OCI-LY3 (cell line): ENCODE data around the gene OOEP.

Experiments
- H2AFZ ChIP-seq: fragments of 200-600, 300-600 bp; shearing (Covaris generic); 2 replicates; pipeline ENCODE4 v1.6.0; 2014; ENCODE audit warnings: antibody characterized with exemption, low read depth, low read length
- H3K27ac ChIP-seq: fragments of 200-600, 300-600 bp; sonication (generic); 2 replicates; pipeline ENCODE4 v1.5.1; 2014; ENCODE audit warnings: mild to moderate bottlenecking, low read length, moderate library complexity, mixed read lengths
- H3K27me3 ChIP-seq: fragments of 200-600, 300-600 bp; sonication (generic); 2 replicates; pipeline ENCODE4 v1.6.1; 2014; ENCODE audit warnings: low read depth, low read length, mixed read lengths
- H3K36me3 ChIP-seq: fragments of 200-600, 300-600 bp; sonication (generic); replicated peaks from 2 replicates; pipeline ENCODE3; 2014; ENCODE audit warnings: low read depth, low read length, mixed read lengths
- H3K4me1 ChIP-seq: fragments of 300-600, 200-600 bp; sonication (generic); 2 replicates; pipeline ENCODE4 v1.6.1; 2014; ENCODE audit warnings: low read length, mixed read lengths
- H3K4me2 ChIP-seq: fragments of 200-600, 300-600 bp; sonication (generic); 2 replicates; pipeline ENCODE4 v1.6.1; 2014; ENCODE audit warnings: low read length, mixed read lengths
- H3K4me3 ChIP-seq: fragments of 300-600, 200-600 bp; sonication (generic); 2 replicates; pipeline ENCODE4 v1.5.1; 2014; ENCODE audit warnings: antibody characterized with exemption, mild to moderate bottlenecking, low read length, moderate library complexity
- H3K79me2 ChIP-seq: fragments of 300-600, 200-600 bp; shearing (Covaris generic); 2 replicates; pipeline ENCODE4 v1.6.1; 2014; ENCODE audit warnings: mild to moderate bottlenecking, low read length, mixed read lengths
- H3K9ac ChIP-seq: fragments of 300-600, 200-600 bp; shearing (Covaris generic); 2 replicates; pipeline ENCODE4 v1.6.0; 2014; ENCODE audit warnings: mild to moderate bottlenecking, low read length, moderate library complexity
- H3K9me3 ChIP-seq: fragments of 200-600, 300-600 bp; shearing (Covaris generic); 2 replicates; pipeline ENCODE4 v1.6.1; 2014; ENCODE audit warnings: low read length, mixed read lengths; ENCODE audit not compliant: insufficient read depth
- H4K20me1 ChIP-seq: fragments of 200-600, 300-600 bp; sonication (generic); 2 replicates; pipeline ENCODE4 v1.6.1; 2016; ENCODE audit warnings: low read length, mixed read lengths; ENCODE audit not compliant: insufficient read depth
- EZH2phosphoT487 ChIP-seq: fragments of 200-600 bp; shearing (Covaris generic); IDR thresholded peaks from 2 replicates; pipeline ENCODE4 v1.6.1; 2018; ENCODE audit warnings: antibody characterized with exemption, mixed run types, low read depth
- TF ChIP-seq, protein P1 (sequence below): fragments of 200-600, 300-600 bp; sonication (generic); IDR thresholded peaks from 2 replicates; pipeline ENCODE4 v1.5.1; 2014; ENCODE audit warnings: antibody characterized with exemption, low read length, low read depth

OOEP gene

GRCh38 chr6:73391675-73392074 is 22.0 kb upstream of the OOEP start:
- H3K27me3 ChIP-seq: no peaks in the 10 kb centered on the region
- no peak overlapping the region for H3K9ac ChIP-seq
- no peak overlapping the region for H2AFZ ChIP-seq
- peaks cover 5% of the 10 kb centered on the region; the same call in 1 of the 2 replicates for H3K4me1 ChIP-seq
- no peaks in the 10 kb centered on the region for H3K79me2 ChIP-seq
- H3K36me3 ChIP-seq: no peaks in the 10 kb centered on the region
- no peak overlapping the region for H3K4me2 ChIP-seq
- H4K20me1 ChIP-seq: no peaks in the 10 kb centered on the region
- no peaks in the 10 kb centered on the region for H3K9me3 ChIP-seq
- no peak overlapping the region for H3K4me3 ChIP-seq
- TF ChIP-seq, protein P1, sequence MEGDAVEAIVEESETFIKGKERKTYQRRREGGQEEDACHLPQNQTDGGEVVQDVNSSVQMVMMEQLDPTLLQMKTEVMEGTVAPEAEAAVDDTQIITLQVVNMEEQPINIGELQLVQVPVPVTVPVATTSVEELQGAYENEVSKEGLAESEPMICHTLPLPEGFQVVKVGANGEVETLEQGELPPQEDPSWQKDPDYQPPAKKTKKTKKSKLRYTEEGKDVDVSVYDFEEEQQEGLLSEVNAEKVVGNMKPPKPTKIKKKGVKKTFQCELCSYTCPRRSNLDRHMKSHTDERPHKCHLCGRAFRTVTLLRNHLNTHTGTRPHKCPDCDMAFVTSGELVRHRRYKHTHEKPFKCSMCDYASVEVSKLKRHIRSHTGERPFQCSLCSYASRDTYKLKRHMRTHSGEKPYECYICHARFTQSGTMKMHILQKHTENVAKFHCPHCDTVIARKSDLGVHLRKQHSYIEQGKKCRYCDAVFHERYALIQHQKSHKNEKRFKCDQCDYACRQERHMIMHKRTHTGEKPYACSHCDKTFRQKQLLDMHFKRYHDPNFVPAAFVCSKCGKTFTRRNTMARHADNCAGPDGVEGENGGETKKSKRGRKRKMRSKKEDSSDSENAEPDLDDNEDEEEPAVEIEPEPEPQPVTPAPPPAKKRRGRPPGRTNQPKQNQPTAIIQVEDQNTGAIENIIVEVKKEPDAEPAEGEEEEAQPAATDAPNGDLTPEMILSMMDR: no peak
- TF ChIP-seq EZH2phosphoT487: no peak
- H3K27ac ChIP-seq: no peak overlapping the region

GRCh38 chr6:73389854-73390253 is 20.2 kb upstream of the OOEP start:
- Histone ChIP-seq H3K9me3 (no peaks in the 10 kb centered on the region), H3K36me3 (no peaks in the 10 kb centered on the region), H3K4me1 (peaks cover 5% of the 10 kb centered on the region; the same call in 1 of the 2 replicates), H3K9ac (no peak overlapping the region), H3K4me3 (peak overlapping the region; percentile 85), H4K20me1 (no peaks in the 10 kb centered on the region), H2AFZ (peak overlapping the region; percentile 64; the same call in 1 of the 2 replicates), H3K79me2 (no peaks in the 10 kb centered on the region), H3K27ac (no peak overlapping the region), H3K4me2 (peak overlapping the region; percentile 78), H3K27me3 (no peaks in the 10 kb centered on the region)
- no peak for TF ChIP-seq EZH2phosphoT487
- TF ChIP-seq, protein P1: no peak

GRCh38 chr6:73388800-73389512 is 19.3 kb upstream of the OOEP start:
- Histone ChIP-seq H3K4me3 (peak overlapping the region; percentile 85), H3K27me3 (no peaks in the 10 kb centered on the region), H3K9ac (peak overlapping the region; percentile 72), H3K4me1 (peaks cover 5% of the 10 kb centered on the region; the same call in 1 of the 2 replicates), H3K79me2 (no peaks in the 10 kb centered on the region), H3K9me3 (no peaks in the 10 kb centered on the region), H3K36me3 (no peaks in the 10 kb centered on the region), H4K20me1 (no peaks in the 10 kb centered on the region), H2AFZ (peak overlapping the region; percentile 95), H3K27ac (no peak overlapping the region), H3K4me2 (peak overlapping the region; percentile 78)
- TF ChIP-seq, protein P1: peak; percentile 88
- TF ChIP-seq EZH2phosphoT487: no peak

- Histone ChIP-seq H3K9me3 (no peaks in the 10 kb centered on the region), H3K4me2 (peak overlapping the region; percentile 78), H3K27ac (no peak overlapping the region), H3K27me3 (no peaks in the 10 kb centered on the region), H3K36me3 (no peaks in the 10 kb centered on the region), H3K9ac (peak overlapping the region; percentile 72), H2AFZ (peak overlapping the region; percentile 95), H3K4me1 (peaks cover 5% of the 10 kb centered on the region; the same call in 1 of the 2 replicates), H3K4me3 (peak overlapping the region; percentile 85), H4K20me1 (no peaks in the 10 kb centered on the region), H3K79me2 (no peaks in the 10 kb centered on the region)
- TF ChIP-seq EZH2phosphoT487: no peak
- TF ChIP-seq, protein P1: no peak
Observed at GRCh38 chr6:73388433-73388799, 18.7 kb upstream of the OOEP start.
